NCI-H510A (cell line): ENCODE measurements around the gene NUDT2.

Experiments used
- DNase-seq: peaks from one replicate; lab custom pipeline; 2025; lab: John Stamatoyannopoulos, UW

Gene NUDT2

GRCh38 chr9:34385561-34386230 is 56.3 kb downstream of the NUDT2 start:
- no peak for DNase-seq

- no peak for DNase-seq
These were observed 57.3 kb downstream of the NUDT2 start for GRCh38 chr9:34386656-34387055.

GRCh38 chr9:34387239-34387638 is 57.9 kb downstream of the NUDT2 start:
- no peak for DNase-seq

GRCh38 chr9:34392511-34392910 is 63.1 kb downstream of the NUDT2 start:
- DNase-seq, result no peak
